H1 (cell line): ENCODE data around the gene OLFML2A. TPM values are rescaled to one million over a fixed set of nuclear protein-coding genes. Genes with fewer than 3 reads are reported as not detected.

ENCODE experiments used
- CBX8 ChIP-seq: fragments of 300-800, 300-1000 bp; sonication (generic); IDR thresholded peaks from 2 replicates; pipeline ENCODE4 v1.7.1; 2016; ENCODE audit warnings: low read depth, low read length, borderline replicate concordance
- CHD1 ChIP-seq: IDR thresholded peaks from 2 replicates; pipeline ENCODE4 v1.6.1; 2012; ENCODE audit warnings: low read depth, low read length, improper control_type of control experiment
- CREB1 ChIP-seq: IDR thresholded peaks from 2 replicates; pipeline ENCODE4 v1.6.1; 2012; ENCODE audit warnings: inconsistent platforms
- CTBP2 ChIP-seq: IDR thresholded peaks from 2 replicates; pipeline ENCODE4 v1.7.0; 2011; ENCODE audit warnings: borderline replicate concordance, mild to moderate bottlenecking, moderate library complexity, mixed read lengths, low read length; ENCODE audit not compliant: insufficient read depth, insufficient read length
- E2F6 ChIP-seq: IDR thresholded peaks from 2 replicates; pipeline ENCODE4 v1.6.1; 2012; ENCODE audit warnings: inconsistent platforms
- EGR1 ChIP-seq: IDR thresholded peaks from 2 replicates; pipeline ENCODE4 v1.6.1; 2011; ENCODE audit warnings: low read depth, low read length, borderline replicate concordance
- HDAC2 ChIP-seq, 2 experiments: fragments of 300-600 bp in 1 of 2; sonication (generic) in 1 of 2; IDR thresholded peaks; 2 replicates each; pipeline ENCODE4 v1.6.1; 2011 to 2012; ENCODE audit warnings: low read depth in 2 of 2, low read length in 2 of 2, mild to moderate bottlenecking in 2 of 2, moderate library complexity in 2 of 2, borderline replicate concordance in 1 of 2, inconsistent platforms in 1 of 2
- HDAC6 ChIP-seq: IDR thresholded peaks from one replicate; pipeline ENCODE4 v1.7.1; 2012; ENCODE audit warnings: low read depth, mild to moderate bottlenecking, inconsistent platforms, low read length, moderate library complexity
- KDM5A ChIP-seq: fragments of 200-600 bp; IDR thresholded peaks from 2 replicates; pipeline ENCODE4 v1.7.1; 2012; ENCODE audit warnings: mild to moderate bottlenecking, low read length, inconsistent platforms, mixed read lengths
- MAFK ChIP-seq: IDR thresholded peaks from 2 replicates; pipeline ENCODE4 v1.6.1; 2012; ENCODE audit warnings: low read depth, mild to moderate bottlenecking, improper control_type of control experiment, low read length
- PHF8 ChIP-seq: fragments of 200-600 bp; sonication (generic); conservative IDR thresholded peaks from 2 replicates; pipeline ENCODE4 v1.7.1; 2012; ENCODE audit warnings: low read depth, mild to moderate bottlenecking, inconsistent platforms, low read length, moderate library complexity
- POLR2A ChIP-seq, 2 experiments: IDR thresholded peaks; 1 replicate in 1 of 2; 2 replicates in 1 of 2; pipeline ENCODE4 v1.6.1; 2011; ENCODE audit warnings: low read depth in 2 of 2, low read length in 2 of 2, mild to moderate bottlenecking in 2 of 2; ENCODE audit errors: control extremely low read depth in 1 of 2
- POLR2AphosphoS5 ChIP-seq: IDR thresholded peaks from 2 replicates; pipeline ENCODE4 v1.6.1; 2011; ENCODE audit warnings: low read depth, low read length
- RAD21 ChIP-seq, 2 experiments: IDR thresholded peaks in 1 of 2; conservative IDR thresholded peaks in 1 of 2; 2 replicates each; pipeline ENCODE4 v1.6.1; 2011; ENCODE audit warnings: low read depth in 2 of 2, low read length in 2 of 2, improper control_type of control experiment in 1 of 2, inconsistent platforms in 1 of 2, mild to moderate bottlenecking in 1 of 2, moderate library complexity in 1 of 2
- RFX5 ChIP-seq: IDR thresholded peaks from 2 replicates; pipeline ENCODE4 v1.6.1; 2011; ENCODE audit warnings: low read depth, low read length, improper control_type of control experiment, borderline replicate concordance
- RNF2 ChIP-seq: fragments of 200-900, 300-1000 bp; sonication (generic); IDR thresholded peaks from 2 replicates; pipeline ENCODE4 v1.7.1; 2016; ENCODE audit warnings: borderline replicate concordance, low read depth, mild to moderate bottlenecking, antibody characterized with exemption, low read length; ENCODE audit not compliant: poor library complexity, severe bottlenecking; ENCODE audit errors: missing control alignments
- SAP30 ChIP-seq: fragments of 300-600 bp; sonication (generic); IDR thresholded peaks from 2 replicates; pipeline ENCODE4 v1.7.1; 2012; ENCODE audit warnings: low read length, moderate library complexity, mild to moderate bottlenecking, inconsistent platforms; ENCODE audit not compliant: insufficient read depth, insufficient replicate concordance
- SP4 ChIP-seq: IDR thresholded peaks from 2 replicates; pipeline ENCODE4 v1.6.1; 2012; ENCODE audit warnings: low read length, inconsistent platforms
- SRF ChIP-seq: IDR thresholded peaks from 2 replicates; pipeline ENCODE4 v1.6.1; 2011; ENCODE audit warnings: mild to moderate bottlenecking, low read depth, low read length, moderate library complexity
- TAF1 ChIP-seq: IDR thresholded peaks from 2 replicates; pipeline ENCODE4 v1.6.1; 2011; ENCODE audit warnings: mild to moderate bottlenecking, low read depth, low read length
- TEAD4 ChIP-seq: IDR thresholded peaks from 2 replicates; pipeline ENCODE4 v1.6.1; 2012; ENCODE audit warnings: low read depth, low read length, inconsistent platforms, mixed read lengths
- ZNF274 ChIP-seq: IDR thresholded peaks from 2 replicates; pipeline ENCODE4 v1.7.0; 2012; ENCODE audit warnings: low read length, borderline replicate concordance; ENCODE audit errors: extremely low read depth
- polyA plus RNA-seq, 7 experiments: library from polyadenylated mRNA; depleted of rRNA in 3 of 7; stranded (reverse) in 5 of 7; unstranded in 2 of 7; fragments of >200 nt in 5 of 7; fragments of 200-250 nt in 2 of 7; gene quantifications; 1 replicate in 5 of 7; 2 replicates in 1 of 7; 4 replicates in 1 of 7; pipeline versions ENCODE4 v1.2.1 to v1.2.3, GENCODE V29; 2011 to 2013; ENCODE audit warnings: missing spikeins in 2 of 7, mixed read lengths in 2 of 7
- total RNA-seq: library from RNA; stranded (reverse); fragmentation: NEBNext Ultra II Directional; extraction: Animal tissue kit (Norgen Biotek cat#: 25700); gene quantifications from 2 replicates; pipeline ENCODE4 v1.2.1, GENCODE V29; 2021

Gene OLFML2A
- total and polyA plus RNA-seq, 2 of the 8 experiments (the other 6 are each of a cell fraction or from before 2014, with no cell fraction given): 7.8 to 11.5 TPM

GRCh38 chr9:124771867-124772679, 4.9 kb upstream of the OLFML2A start (continued):
- TF ChIP-seq CTBP2 (no peak), ZNF274 (no peak), SAP30 (no peak), HDAC6 (no peak), SRF (no peak), RNF2 (no peak), RAD21 (IDR thresholded peaks at IDR 0.05 in 1 of 2, conservative IDR thresholded peaks at IDR 0.05 in 1 of 2; ENCODE audit: low read depth in 2 of 2, low read length in 2 of 2) (peak; percentile 86 to 89), E2F6 (peak; percentile 37; the same call in 1 of the 2 replicates), RFX5 (no peak), SP4 (0 out of 2 replicates have a peak, but pooled peaks have one; percentile 11), CHD1 (no peak), CBX8 (no peak), PHF8 (no peak; the same call in 1 of the 2 replicates), TEAD4 (no peak), HDAC2 (IDR thresholded peaks at IDR 0.05; ENCODE audit: borderline replicate concordance in 1 of 2, low read depth in 2 of 2, low read length in 2 of 2) (peak in 1 of 2 experiments; percentile 100; a peak in 2 of 4 replicates), KDM5A (no peak), POLR2A (IDR thresholded peaks at IDR 0.05; ENCODE audit: control extremely low read depth in 1 of 2, low read depth in 2 of 2, low read length in 2 of 2) (no peak), TAF1 (0 out of 2 replicates have a peak, but pooled peaks have one; percentile 30), MAFK (no peak), CREB1 (peak; percentile 34; the same call in 1 of the 2 replicates), POLR2AphosphoS5 (no peak), EGR1 (no peak)
